K562 (cell line): Measurements from ENCODE around the gene QRICH1. TPM values are rescaled to one million over a fixed set of nuclear protein-coding genes. Genes with fewer than 3 reads are reported as not detected.

ENCODE experiments used
- CAMTA2 ChIP-seq: fragments of 250-450 bp; sonication (Bioruptor Pico); conservative IDR thresholded peaks from 2 replicates; pipeline ENCODE4 v1.5.1; 2022
- CBX8 ChIP-seq: fragments of 200-600 bp; sonication (generic); IDR thresholded peaks from 2 replicates; pipeline ENCODE4 v1.6.1; 2012; ENCODE audit warnings: borderline replicate concordance, mixed run types, low read depth, mild to moderate bottlenecking, moderate library complexity, mixed read lengths, low read length, control low read depth, inconsistent platforms; ENCODE audit not compliant: poor library complexity, severe bottlenecking; ENCODE audit errors: extremely low read depth
- FOXA3 ChIP-seq, 2 experiments: fragments of 450-650 bp in 1 of 2; sonication (generic) in 1 of 2; formaldehyde crosslinking; IDR thresholded peaks in 1 of 2; conservative IDR thresholded peaks in 1 of 2; 2 replicates each; pipeline versions ENCODE4 v1.4.0 to v1.8.0; 2020 to 2022; ENCODE audit warnings: mild to moderate bottlenecking in 2 of 2, missing genetic modification reagents in 1 of 2
- GATAD2B ChIP-seq: fragments of 450-650 bp; IDR thresholded peaks from 2 replicates; pipeline ENCODE4 v1.6.1; 2017; ENCODE audit warnings: mild to moderate bottlenecking, borderline replicate concordance
- HDAC2 ChIP-seq: fragments of 450-650 bp; IDR thresholded peaks from 2 replicates; pipeline ENCODE4 v1.6.1; 2016; ENCODE audit warnings: mild to moderate bottlenecking
- MAFK ChIP-seq: IDR thresholded peaks from 2 replicates; pipeline ENCODE4 v1.6.1; 2011; ENCODE audit warnings: low read length, improper control_type of control experiment
- NFE2L1 ChIP-seq: fragments of 450-650 bp; IDR thresholded peaks from 2 replicates; pipeline ENCODE4 v1.6.1; 2016; ENCODE audit warnings: missing genetic modification characterization, low read depth, mild to moderate bottlenecking, missing compliant biosample characterization, moderate library complexity, borderline replicate concordance
- RBM15 ChIP-seq: fragments of 200-400 bp; formaldehyde crosslinking; IDR thresholded peaks from 2 replicates; pipeline ENCODE4 v1.6.1; 2018; ENCODE audit warnings: mild to moderate bottlenecking, low read length, moderate library complexity; ENCODE audit not compliant: insufficient read depth
- RBM17 ChIP-seq: fragments of 200-400 bp; formaldehyde crosslinking; IDR thresholded peaks from 2 replicates; pipeline ENCODE4 v1.6.1; 2017; ENCODE audit warnings: low read depth, mild to moderate bottlenecking, low read length, borderline replicate concordance
- TBP ChIP-seq: optimal IDR thresholded peaks from 2 replicates; pipeline ENCODE3; 2011; ENCODE audit warnings: low read depth, low read length, improper control_type of control experiment
- U2AF1 ChIP-seq: fragments of 200-400 bp; formaldehyde crosslinking; optimal IDR thresholded peaks from 2 replicates; pipeline ENCODE3; 2017; ENCODE audit warnings: mild to moderate bottlenecking, low read depth, low read length, moderate library complexity
- YY1 ChIP-seq, 3 experiments: IDR thresholded peaks; 2 replicates each; pipeline ENCODE4 v1.6.1; 2011; ENCODE audit warnings: low read length in 2 of 3, mild to moderate bottlenecking in 2 of 3, moderate library complexity in 2 of 3, borderline replicate concordance in 1 of 3, control low read depth in 1 of 3, low read depth in 1 of 3; ENCODE audit not compliant: insufficient read depth in 3 of 3, insufficient replicate concordance in 2 of 3, control insufficient read depth in 1 of 3, insufficient read length in 1 of 3; ENCODE audit errors: extremely low read depth in 1 of 3
- polyA plus RNA-seq, 8 experiments: library from polyadenylated mRNA; depleted of rRNA in 4 of 8; stranded (reverse) in 5 of 8; unstranded in 3 of 8; fragments of >200 nt; fragmentation: Nextera tagmentation in 2 of 8; fragmentation: Illumina TruSeq in 1 of 8; extraction: Ambion mirVana in 2 of 8; extraction: Trizol in 1 of 8; gene quantifications; 2 replicates each; pipeline versions ENCODE4 v1.2.1 to v1.2.3, GENCODE V29; 2011 to 2014; ENCODE audit warnings: inconsistent platforms in 1 of 8, missing spikeins in 1 of 8
- total RNA-seq, 7 experiments: library from RNA; depleted of rRNA in 6 of 7; stranded (reverse); fragments of >200 nt in 6 of 7; fragmentation: Illumina TruSeq in 2 of 7; extraction: Trizol in 2 of 7; gene quantifications; 2 replicates each; pipeline versions ENCODE4 v1.2.1 to v1.2.3, GENCODE V29; 2011 to 2021; ENCODE audit warnings: low replicate concordance in 1 of 7
- TF ChIP-seq, protein P1 (sequence below): sonication (generic); formaldehyde crosslinking; IDR thresholded peaks from 2 replicates; pipeline ENCODE4 v1.8.1; 2023; ENCODE audit warnings: mild to moderate bottlenecking, missing genetic modification reagents, moderate library complexity
- TF ChIP-seq, protein P2 (sequence below): sonication (generic); formaldehyde crosslinking; IDR thresholded peaks from 2 replicates; pipeline ENCODE4 v1.8.1; 2023; ENCODE audit warnings: mild to moderate bottlenecking, missing genetic modification reagents
- TF ChIP-seq, protein P3 (sequence below): fragments of 250-450 bp; sonication (Bioruptor Pico); IDR thresholded peaks from 2 replicates; pipeline ENCODE4 v1.5.0; 2021
- TF ChIP-seq, protein P4 (sequence below): IDR thresholded peaks from 3 replicates; pipeline ENCODE4 v1.6.1; 2011; ENCODE audit warnings: borderline replicate concordance, mild to moderate bottlenecking; ENCODE audit not compliant: insufficient read length, insufficient read depth
- TF ChIP-seq, protein P5 (sequence below): conservative IDR thresholded peaks from 2 replicates; pipeline ENCODE4 v1.6.1; 2011; ENCODE audit warnings: low read depth, mild to moderate bottlenecking, low read length; ENCODE audit not compliant: control insufficient read depth
- TF ChIP-seq, protein P6 (sequence below): fragments of 250-450 bp; sonication (Bioruptor Pico); IDR thresholded peaks from 2 replicates; pipeline ENCODE4 v1.4.0; 2020

The QRICH1 gene
- total and polyA plus RNA-seq, 9 of the 15 experiments (the other 6 are each of a cell fraction or from before 2014, with no cell fraction given): 20.1 to 99.2 (median 56.7) TPM

DNA sequence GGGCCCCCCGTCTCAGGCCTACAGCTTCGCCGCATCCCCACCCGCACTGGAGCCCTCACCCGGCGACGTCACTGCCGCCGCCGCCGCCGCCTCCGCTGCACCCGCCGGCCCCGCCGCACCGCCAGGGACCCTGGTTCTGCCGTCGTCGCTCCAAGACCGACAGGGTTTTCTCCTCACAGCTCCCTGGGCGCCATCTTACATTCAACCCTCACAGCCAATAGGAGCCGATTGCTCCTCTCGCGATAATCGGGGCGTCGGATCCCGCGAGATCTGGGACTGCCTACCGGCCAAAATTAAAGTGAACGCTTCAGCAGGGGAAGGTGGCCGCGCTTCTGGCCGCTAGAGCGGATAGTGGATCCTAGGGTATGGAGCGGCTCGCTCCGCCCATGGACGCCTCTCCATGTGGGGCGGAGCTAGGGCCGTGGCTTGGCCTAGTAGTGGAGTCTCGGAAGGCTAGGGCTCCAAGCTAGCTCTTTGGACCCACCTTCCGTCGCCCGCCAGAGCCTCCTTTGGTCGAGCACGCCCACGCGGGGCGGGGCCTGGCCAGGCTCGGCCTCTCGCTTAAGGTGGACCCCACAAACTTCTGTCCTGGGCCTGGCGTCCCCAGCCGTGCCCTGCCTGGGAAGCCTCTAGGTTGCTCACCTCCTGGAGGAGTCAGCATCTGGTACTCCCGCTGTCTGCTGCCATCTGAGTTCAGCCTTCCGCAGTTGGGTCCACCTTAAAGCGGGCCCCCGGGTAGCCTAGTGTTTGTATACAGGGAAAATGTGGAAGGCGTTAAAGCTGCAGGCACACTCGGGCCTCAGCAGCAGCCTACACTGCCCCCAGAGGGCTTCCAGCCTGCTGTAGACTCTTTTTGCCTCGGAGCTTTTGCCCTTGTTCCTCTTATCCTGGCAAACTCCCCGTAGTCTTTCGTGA lies at the start of gene QRICH1 (continued):
- TF ChIP-seq CBX8 (no peak), U2AF1 (no peak), RBM15 (no peak), TBP (peak; percentile 95), HDAC2 (no peak), RBM17 (no peak), NFE2L1 (no peak), YY1 (IDR thresholded peaks at IDR 0.05; ENCODE audit: borderline replicate concordance in 1 of 3, control insufficient read depth in 1 of 3, extremely low read depth in 1 of 3, insufficient read depth in 3 of 3, insufficient read length in 1 of 3, insufficient replicate concordance in 2 of 3, low read depth in 1 of 3, low read length in 2 of 3) (peak; percentile 88 to 97 (median 93)), GATAD2B (no peak), FOXA3 (CRISPR knock-in tag; conservative IDR thresholded peaks at IDR 0.05 in 1 of 2, IDR thresholded peaks at IDR 0.05 in 1 of 2) (peak in 1 of 2 experiments; percentile 64; a peak in 2 of 4 replicates), CAMTA2 (CRISPR knock-in tag) (no peak), MAFK (no peak)
- TF ChIP-seq, protein P1, sequence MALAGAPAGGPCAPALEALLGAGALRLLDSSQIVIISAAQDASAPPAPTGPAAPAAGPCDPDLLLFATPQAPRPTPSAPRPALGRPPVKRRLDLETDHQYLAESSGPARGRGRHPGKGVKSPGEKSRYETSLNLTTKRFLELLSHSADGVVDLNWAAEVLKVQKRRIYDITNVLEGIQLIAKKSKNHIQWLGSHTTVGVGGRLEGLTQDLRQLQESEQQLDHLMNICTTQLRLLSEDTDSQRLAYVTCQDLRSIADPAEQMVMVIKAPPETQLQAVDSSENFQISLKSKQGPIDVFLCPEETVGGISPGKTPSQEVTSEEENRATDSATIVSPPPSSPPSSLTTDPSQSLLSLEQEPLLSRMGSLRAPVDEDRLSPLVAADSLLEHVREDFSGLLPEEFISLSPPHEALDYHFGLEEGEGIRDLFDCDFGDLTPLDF (CRISPR knock-in tag): no peak; the same call in 1 of the 2 replicates
- TF ChIP-seq, protein P2, sequence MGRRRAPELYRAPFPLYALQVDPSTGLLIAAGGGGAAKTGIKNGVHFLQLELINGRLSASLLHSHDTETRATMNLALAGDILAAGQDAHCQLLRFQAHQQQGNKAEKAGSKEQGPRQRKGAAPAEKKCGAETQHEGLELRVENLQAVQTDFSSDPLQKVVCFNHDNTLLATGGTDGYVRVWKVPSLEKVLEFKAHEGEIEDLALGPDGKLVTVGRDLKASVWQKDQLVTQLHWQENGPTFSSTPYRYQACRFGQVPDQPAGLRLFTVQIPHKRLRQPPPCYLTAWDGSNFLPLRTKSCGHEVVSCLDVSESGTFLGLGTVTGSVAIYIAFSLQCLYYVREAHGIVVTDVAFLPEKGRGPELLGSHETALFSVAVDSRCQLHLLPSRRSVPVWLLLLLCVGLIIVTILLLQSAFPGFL (CRISPR knock-in tag): no peak
- TF ChIP-seq, protein P3, sequence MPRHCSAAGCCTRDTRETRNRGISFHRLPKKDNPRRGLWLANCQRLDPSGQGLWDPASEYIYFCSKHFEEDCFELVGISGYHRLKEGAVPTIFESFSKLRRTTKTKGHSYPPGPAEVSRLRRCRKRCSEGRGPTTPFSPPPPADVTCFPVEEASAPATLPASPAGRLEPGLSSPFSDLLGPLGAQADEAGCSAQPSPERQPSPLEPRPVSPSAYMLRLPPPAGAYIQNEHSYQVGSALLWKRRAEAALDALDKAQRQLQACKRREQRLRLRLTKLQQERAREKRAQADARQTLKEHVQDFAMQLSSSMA (CRISPR knock-in tag): no peak
- TF ChIP-seq, protein P4, sequence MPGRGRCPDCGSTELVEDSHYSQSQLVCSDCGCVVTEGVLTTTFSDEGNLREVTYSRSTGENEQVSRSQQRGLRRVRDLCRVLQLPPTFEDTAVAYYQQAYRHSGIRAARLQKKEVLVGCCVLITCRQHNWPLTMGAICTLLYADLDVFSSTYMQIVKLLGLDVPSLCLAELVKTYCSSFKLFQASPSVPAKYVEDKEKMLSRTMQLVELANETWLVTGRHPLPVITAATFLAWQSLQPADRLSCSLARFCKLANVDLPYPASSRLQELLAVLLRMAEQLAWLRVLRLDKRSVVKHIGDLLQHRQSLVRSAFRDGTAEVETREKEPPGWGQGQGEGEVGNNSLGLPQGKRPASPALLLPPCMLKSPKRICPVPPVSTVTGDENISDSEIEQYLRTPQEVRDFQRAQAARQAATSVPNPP: no peak
- TF ChIP-seq, protein P5, sequence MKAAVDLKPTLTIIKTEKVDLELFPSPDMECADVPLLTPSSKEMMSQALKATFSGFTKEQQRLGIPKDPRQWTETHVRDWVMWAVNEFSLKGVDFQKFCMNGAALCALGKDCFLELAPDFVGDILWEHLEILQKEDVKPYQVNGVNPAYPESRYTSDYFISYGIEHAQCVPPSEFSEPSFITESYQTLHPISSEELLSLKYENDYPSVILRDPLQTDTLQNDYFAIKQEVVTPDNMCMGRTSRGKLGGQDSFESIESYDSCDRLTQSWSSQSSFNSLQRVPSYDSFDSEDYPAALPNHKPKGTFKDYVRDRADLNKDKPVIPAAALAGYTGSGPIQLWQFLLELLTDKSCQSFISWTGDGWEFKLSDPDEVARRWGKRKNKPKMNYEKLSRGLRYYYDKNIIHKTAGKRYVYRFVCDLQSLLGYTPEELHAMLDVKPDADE: 0 out of 2 replicates have a peak, but pooled peaks have one; percentile 14
- TF ChIP-seq, protein P6, sequence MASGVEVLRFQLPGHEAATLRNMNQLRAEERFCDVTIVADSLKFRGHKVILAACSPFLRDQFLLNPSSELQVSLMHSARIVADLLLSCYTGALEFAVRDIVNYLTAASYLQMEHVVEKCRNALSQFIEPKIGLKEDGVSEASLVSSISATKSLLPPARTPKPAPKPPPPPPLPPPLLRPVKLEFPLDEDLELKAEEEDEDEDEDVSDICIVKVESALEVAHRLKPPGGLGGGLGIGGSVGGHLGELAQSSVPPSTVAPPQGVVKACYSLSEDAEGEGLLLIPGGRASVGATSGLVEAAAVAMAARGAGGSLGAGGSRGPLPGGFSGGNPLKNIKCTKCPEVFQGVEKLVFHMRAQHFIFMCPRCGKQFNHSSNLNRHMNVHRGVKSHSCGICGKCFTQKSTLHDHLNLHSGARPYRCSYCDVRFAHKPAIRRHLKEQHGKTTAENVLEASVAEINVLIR: no peak
